ENCODE data around the gene TGM6.
A peak's percentile ranks its signal among the peaks of the same experiment; 100 is the strongest.

Gene TGM6

GRCh38 chr20:2380601-2381000, at the start of gene TGM6:
TGM6 (plus strand) TSS chr20:2380901; CDS start chr20:2380969, 68 bp downstream.
- no peak for DNase-seq

GRCh38 chr20:2331106-2331505, 49.6 kb upstream of the TGM6 start:
- no peak for DNase-seq

- DNase-seq, result no peak
Measured at GRCh38 chr20:2331901-2332565, 48.7 kb upstream of the TGM6 start.

GRCh38 chr20:2332711-2333110, 48.0 kb upstream of the TGM6 start:
- no peak for DNase-seq

GRCh38 chr20:2333821-2334220, 46.9 kb upstream of the TGM6 start:
- no peak for DNase-seq

DNA sequence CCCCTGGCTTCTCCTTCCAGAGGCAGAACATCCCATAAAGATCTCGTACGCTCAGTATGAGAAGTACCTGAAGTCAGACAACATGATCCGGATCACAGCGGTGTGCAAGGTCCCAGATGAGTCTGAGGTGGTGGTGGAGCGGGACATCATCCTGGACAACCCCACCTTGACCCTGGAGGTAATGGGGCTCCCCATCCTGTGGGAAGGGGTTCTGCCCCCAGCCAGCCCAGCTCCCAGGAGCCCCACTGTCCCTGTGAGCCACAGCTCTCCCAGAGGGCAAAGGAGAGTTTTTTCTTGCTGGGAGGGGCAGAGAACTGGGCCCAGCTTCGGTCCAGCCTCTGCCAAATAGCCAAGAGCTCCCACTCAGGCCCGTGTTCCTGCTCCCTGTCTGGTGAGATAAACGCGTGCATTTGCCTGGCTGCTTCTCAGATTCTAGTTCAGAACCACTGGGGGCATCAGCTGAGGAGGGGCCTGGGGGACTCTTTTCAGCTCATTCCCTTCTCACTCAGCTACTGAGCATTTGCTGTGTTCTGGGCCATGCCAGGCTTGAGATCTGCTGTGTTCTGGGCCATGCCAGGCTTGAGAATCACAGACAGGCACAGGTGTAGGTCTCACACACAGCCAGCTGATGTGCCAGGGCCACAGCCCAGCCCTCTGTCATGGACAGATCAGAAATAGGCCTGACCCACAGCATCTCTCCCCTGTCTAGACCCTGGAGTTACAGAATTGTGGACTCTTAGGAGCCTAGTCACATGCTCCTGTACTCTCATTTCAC, 45.4 kb upstream of the TGM6 start:
- DNase-seq, result no peak

- DNase-seq, result no peak
Measured at GRCh38 chr20:2336471-2336870, 44.2 kb upstream of the TGM6 start.

GRCh38 chr20:2337142-2337541, 43.6 kb upstream of the TGM6 start:
- no peak for DNase-seq

GRCh38 chr20:2338411-2339066, 42.2 kb upstream of the TGM6 start:
- no peak for DNase-seq

- DNase-seq, result no peak
Measured at GRCh38 chr20:2340136-2340535, 40.6 kb upstream of the TGM6 start.

DNA sequence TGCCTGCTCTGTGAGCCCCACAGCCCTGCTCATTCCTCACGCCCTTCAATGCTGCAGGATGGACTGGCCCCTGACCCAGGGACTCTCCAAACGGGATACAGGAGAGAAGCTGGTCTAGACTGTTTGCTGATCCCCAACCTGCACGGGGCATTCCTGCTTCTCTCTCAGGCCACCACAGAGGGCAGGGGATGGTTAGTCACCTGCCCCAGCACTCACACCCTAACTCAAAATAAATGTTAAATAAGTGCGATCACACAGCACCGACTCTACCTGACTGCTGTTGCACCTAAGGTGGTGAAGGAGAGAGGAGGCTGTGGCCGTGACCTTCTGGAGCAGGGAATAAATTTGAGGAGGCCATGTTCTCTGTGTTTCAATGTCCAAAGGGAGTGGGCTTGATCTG, 39.9 kb upstream of the TGM6 start:
- DNase-seq, result no peak

- DNase-seq, result no peak
Measured at GRCh38 chr20:2341336-2341735, 39.4 kb upstream of the TGM6 start.

- DNase-seq, result no peak
Measured at GRCh38 chr20:2342243-2342642, 38.5 kb upstream of the TGM6 start.

GRCh38 chr20:2346188-2346587, 34.5 kb upstream of the TGM6 start:
- DNase-seq, result no peak

- DNase-seq, result no peak
Measured at GRCh38 chr20:2348336-2348735, 32.4 kb upstream of the TGM6 start.

- DNase-seq, result no peak
Measured at GRCh38 chr20:2349801-2350200, 30.9 kb upstream of the TGM6 start.

GRCh38 chr20:2350606-2351005, 30.1 kb upstream of the TGM6 start:
- DNase-seq, result no peak

- DNase-seq, result no peak
Measured at GRCh38 chr20:2353231-2353630, 27.5 kb upstream of the TGM6 start.

DNA sequence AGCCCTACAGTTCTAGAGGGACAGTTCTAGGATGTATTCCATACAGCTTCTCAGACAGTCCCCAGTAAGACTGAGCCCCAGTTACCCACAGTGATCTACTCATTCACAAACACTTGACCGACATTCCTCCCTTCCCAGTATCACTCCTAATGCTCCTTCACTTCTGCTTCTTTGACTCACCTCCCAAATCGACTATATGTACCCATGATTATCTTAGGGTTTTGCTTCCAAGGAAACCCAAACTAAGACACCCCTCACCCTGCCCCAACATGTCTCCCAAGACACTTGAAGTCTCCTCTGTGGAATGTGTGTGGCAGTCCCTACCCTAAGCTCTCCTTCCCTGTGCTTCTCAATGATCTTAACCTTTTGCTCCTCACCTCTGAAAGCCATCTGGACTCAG, 23.6 kb upstream of the TGM6 start:
- DNase-seq, result no peak

DNA sequence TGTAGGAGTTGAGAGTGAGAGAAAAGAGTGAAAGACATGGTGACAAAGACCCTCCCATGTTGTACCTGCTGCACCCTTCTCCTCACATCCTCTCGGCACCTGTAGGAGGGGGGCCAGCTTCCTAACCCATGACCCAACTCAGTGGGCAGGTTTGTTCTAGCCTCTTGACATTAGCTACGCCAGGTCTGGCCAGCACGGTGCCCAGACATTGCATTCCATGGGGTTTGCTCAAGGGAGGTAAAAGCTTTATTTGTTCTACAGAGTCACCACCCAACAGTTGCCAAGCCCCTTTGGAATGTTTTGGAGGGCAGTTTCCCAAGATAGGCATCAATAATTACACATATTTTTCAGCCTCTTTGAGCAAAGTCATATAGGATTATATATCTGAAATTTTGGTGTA, 22.7 kb upstream of the TGM6 start:
- no peak for DNase-seq

- DNase-seq, result no peak
Measured at GRCh38 chr20:2361035-2361593, 19.6 kb upstream of the TGM6 start.

- DNase-seq, result no peak
Measured at GRCh38 chr20:2363187-2363586, 17.5 kb upstream of the TGM6 start.

DNA sequence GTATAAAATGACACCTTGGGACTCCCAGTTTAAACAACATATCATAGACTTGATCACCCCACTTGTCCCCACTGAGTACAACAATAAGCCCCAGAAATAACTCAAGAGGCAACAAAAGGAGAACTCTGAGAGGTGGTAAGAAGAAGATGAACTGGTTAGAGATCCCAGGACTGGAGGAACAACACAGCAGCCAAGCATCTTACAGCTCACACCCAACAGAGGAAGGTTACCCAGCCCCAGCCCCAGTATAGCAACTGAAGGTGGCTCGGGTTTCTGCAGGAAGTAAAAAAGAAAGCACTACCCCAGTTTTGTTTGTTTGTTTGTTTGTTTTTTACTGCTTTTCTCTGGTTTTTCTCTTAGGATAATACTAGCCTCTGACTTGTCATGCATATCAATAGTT, 17.1 kb upstream of the TGM6 start:
- no peak for DNase-seq

- peak; percentile 12 for DNase-seq
Measured at GRCh38 chr20:2364044-2364443, 16.7 kb upstream of the TGM6 start.

Measured in fibroblast of skin of right quadriceps (primary cell).